ENCODE results near the gene TBXAS1.

Gene TBXAS1

GRCh38 chr7:139900326-139900725 is 71.3 kb downstream of the TBXAS1 start:
- Histone ChIP-seq H4K20me1 (ENCODE audit: low read depth, low read length) (no peaks in the 10 kb centered on the region), H3K4me3 (ENCODE audit: insufficient read depth, low read length, poor library complexity, severe bottlenecking) (no peak overlapping the region), H2AFZ (ENCODE audit: low read depth, low read length, severe bottlenecking) (no peak overlapping the region), H3K79me2 (ENCODE audit: insufficient read depth, low read length) (no peaks in the 10 kb centered on the region), H3K36me3 (ENCODE audit: low read length) (no peaks in the 10 kb centered on the region), H3K4me2 (ENCODE audit: low read depth, low read length, poor library complexity, severe bottlenecking) (no peak overlapping the region), H3K9me2 (replicated peaks; ENCODE audit: insufficient read depth, low read length) (no peaks in the 10 kb centered on the region), H3K27me3 (ENCODE audit: low read length) (no peaks in the 10 kb centered on the region), H3K27ac (ENCODE audit: low read depth, low read length) (no peak overlapping the region), H3F3A (ENCODE audit: insufficient read depth) (no peaks in the 10 kb centered on the region), H3K9me3 (ENCODE audit: insufficient read depth, low read length) (no peaks in the 10 kb centered on the region), H3K9ac (ENCODE audit: low read length) (no peak overlapping the region)
- no peak for TF ChIP-seq CTCF (IDR thresholded peaks at IDR 0.05; ENCODE audit: insufficient read depth, low read length, poor library complexity, severe bottlenecking)
- no peak for TF ChIP-seq EZH2phosphoT487 (conservative IDR thresholded peaks at IDR 0.05; ENCODE audit: low read length)

GRCh38 chr7:139901056-139901795 is 72.2 kb downstream of the TBXAS1 start:
- no peak overlapping the region for H3K4me3 ChIP-seq (ENCODE audit: insufficient read depth, low read length, poor library complexity, severe bottlenecking)
- TF ChIP-seq CTCF (IDR thresholded peaks at IDR 0.05; ENCODE audit: insufficient read depth, low read length, poor library complexity, severe bottlenecking): no peak
- no peak for TF ChIP-seq EZH2phosphoT487 (conservative IDR thresholded peaks at IDR 0.05; ENCODE audit: low read length)
- H4K20me1 ChIP-seq (ENCODE audit: low read depth, low read length): no peaks in the 10 kb centered on the region
- no peaks in the 10 kb centered on the region for H3K27me3 ChIP-seq (ENCODE audit: low read length)
- H3K9me2 ChIP-seq (replicated peaks; ENCODE audit: insufficient read depth, low read length): no peaks in the 10 kb centered on the region
- no peaks in the 10 kb centered on the region for H3K9me3 ChIP-seq (ENCODE audit: insufficient read depth, low read length)
- H3K27ac ChIP-seq (ENCODE audit: low read depth, low read length): no peak overlapping the region
- no peaks in the 10 kb centered on the region for H3K79me2 ChIP-seq (ENCODE audit: insufficient read depth, low read length)
- no peak overlapping the region for H3K4me2 ChIP-seq (ENCODE audit: low read depth, low read length, poor library complexity, severe bottlenecking)
- H3K9ac ChIP-seq (ENCODE audit: low read length): no peak overlapping the region
- H2AFZ ChIP-seq (ENCODE audit: low read depth, low read length, severe bottlenecking): no peak overlapping the region
- no peaks in the 10 kb centered on the region for H3K36me3 ChIP-seq (ENCODE audit: low read length)
- no peaks in the 10 kb centered on the region for H3F3A ChIP-seq (ENCODE audit: insufficient read depth)

- no peak overlapping the region for H3K4me3 ChIP-seq (ENCODE audit: insufficient read depth, low read length, poor library complexity, severe bottlenecking)
- H4K20me1 ChIP-seq (ENCODE audit: low read depth, low read length): no peaks in the 10 kb centered on the region
- H2AFZ ChIP-seq (ENCODE audit: low read depth, low read length, severe bottlenecking): no peak overlapping the region
- no peaks in the 10 kb centered on the region for H3K79me2 ChIP-seq (ENCODE audit: insufficient read depth, low read length)
- no peaks in the 10 kb centered on the region for H3K9me2 ChIP-seq (replicated peaks; ENCODE audit: insufficient read depth, low read length)
- H3F3A ChIP-seq (ENCODE audit: insufficient read depth): no peaks in the 10 kb centered on the region
- no peaks in the 10 kb centered on the region for H3K9me3 ChIP-seq (ENCODE audit: insufficient read depth, low read length)
- H3K27ac ChIP-seq (ENCODE audit: low read depth, low read length): no peak overlapping the region
- no peaks in the 10 kb centered on the region for H3K27me3 ChIP-seq (ENCODE audit: low read length)
- H3K4me2 ChIP-seq (ENCODE audit: low read depth, low read length, poor library complexity, severe bottlenecking): no peak overlapping the region
- no peaks in the 10 kb centered on the region for H3K36me3 ChIP-seq (ENCODE audit: low read length)
- TF ChIP-seq CTCF (IDR thresholded peaks at IDR 0.05; ENCODE audit: insufficient read depth, low read length, poor library complexity, severe bottlenecking) (no peak), EZH2phosphoT487 (conservative IDR thresholded peaks at IDR 0.05; ENCODE audit: low read length) (no peak)
- H3K9ac ChIP-seq (ENCODE audit: low read length): no peak overlapping the region
Observed at GRCh38 chr7:139901901-139902300, 72.8 kb downstream of the TBXAS1 start.
